ENCODE measurements around the gene SMIM1.

SMIM1 gene, protein sequence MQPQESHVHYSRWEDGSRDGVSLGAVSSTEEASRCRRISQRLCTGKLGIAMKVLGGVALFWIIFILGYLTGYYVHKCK

DNA sequence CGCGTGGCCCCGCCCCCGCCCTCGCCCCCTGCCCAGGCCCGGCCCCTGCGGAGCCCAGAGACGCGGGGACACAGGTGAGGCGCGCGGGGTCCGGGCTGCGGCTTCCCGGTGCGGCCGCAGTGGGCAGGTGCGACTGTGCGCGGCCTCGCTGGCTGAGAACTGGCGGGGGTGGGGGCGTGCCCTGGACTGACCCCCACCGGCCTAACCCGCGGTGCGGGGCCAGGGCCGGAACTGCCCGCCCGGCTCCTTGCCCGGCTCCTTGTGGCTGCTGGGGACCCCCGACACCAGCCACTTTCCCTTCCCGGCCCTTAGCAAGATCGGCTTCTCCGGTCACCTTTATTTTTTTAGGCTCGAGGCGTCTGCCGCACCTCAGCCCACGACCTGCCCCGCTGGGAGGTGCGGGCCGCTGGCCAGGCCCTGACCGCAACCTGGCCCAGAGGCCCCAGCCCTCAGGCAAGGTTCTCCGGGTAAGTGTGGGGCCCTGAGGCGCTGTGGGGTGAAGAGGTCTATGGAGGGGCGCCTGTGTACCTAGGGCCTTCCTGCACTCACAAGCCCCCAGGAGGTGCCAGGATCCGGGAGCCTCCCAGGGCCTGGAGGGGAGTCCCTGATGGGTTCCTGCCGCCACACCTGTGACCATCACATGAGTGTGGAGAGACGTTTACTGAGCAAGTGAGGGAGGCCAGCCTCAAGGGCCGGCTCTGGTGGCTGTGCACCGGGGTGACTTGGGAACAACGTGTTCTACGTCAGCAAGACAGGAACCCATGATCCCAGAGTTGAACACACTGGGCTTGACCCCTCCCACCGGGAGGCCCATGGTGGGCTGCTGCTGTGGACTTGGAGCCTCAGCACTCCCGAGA, at the start of gene SMIM1:
Gene SMIM1 (plus strand): TSS at position 35 of the 857 bp plus-strand sequence. CDS start 2,625 bp downstream, outside the sequence.
- no peak for DNase-seq

DNA sequence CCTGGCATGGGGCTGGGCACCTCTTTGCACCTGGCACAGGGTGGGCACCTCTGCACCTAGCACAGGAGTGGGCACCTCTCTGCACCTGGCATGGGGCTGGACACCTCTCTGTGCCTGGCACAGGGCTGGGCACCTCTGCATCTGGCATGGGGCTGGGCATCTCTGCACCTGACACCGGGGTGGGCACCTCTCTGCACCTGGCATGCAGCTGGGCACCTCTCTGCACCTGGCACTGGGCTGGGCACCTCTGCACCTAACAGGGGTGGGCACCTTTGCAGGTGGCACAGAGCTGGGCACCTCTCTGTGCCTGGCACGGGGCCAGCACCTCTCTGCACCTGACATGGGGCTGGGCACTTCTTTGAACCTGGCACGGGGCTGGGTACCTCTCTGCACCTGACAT, 49.7 kb upstream of the SMIM1 start:
- DNase-seq, result no peak

DNA sequence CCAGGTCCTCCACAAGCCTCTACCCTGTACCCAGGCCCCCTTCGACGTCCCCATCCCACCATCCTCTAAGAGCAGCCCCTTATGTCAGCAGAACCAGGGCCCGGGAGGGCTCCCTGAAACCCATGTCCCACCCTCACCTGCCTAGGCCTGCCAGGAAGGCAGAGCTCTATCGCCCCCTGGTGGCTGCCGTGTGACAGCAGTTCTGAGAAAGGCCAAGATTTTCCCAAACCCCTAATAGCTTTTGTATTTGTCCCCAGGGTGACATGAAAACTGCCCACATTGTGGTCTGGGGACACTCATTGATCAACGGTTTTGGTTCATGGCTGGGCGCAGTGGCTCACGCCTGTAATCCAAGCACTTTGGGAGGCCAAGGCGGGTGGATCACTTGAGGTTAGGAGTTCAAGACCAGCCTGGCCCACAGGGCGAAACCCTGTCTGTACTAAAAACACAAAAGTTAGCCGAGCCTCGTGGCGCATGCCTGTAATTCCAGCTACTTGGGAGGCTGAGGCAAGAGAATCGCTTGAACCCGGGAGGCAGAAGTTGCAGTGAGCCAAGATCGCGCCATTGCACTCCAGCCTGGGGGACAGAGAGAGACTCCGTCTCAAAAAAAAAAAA, 48.0 kb upstream of the SMIM1 start:
- DNase-seq, result peak; percentile 79

DNA sequence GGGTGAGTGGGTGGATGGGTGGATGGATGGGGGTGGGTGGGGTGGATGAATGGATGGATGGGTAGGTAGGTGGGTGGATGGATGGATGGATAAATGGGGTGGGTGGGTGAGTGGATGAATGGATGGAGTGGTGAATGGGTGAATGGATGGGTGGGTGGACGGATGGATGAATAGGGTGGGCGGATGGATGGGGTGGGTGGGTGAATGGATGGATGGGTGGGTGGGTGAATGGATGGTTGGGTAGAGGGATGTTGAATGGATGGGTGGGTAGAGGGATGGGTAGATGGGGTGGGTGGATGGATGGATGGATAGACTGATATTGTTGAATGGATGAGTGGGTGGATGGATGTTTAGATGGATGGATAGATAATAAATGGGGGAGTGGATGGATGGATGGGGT, 47.2 kb upstream of the SMIM1 start:
- no peak for DNase-seq

DNA sequence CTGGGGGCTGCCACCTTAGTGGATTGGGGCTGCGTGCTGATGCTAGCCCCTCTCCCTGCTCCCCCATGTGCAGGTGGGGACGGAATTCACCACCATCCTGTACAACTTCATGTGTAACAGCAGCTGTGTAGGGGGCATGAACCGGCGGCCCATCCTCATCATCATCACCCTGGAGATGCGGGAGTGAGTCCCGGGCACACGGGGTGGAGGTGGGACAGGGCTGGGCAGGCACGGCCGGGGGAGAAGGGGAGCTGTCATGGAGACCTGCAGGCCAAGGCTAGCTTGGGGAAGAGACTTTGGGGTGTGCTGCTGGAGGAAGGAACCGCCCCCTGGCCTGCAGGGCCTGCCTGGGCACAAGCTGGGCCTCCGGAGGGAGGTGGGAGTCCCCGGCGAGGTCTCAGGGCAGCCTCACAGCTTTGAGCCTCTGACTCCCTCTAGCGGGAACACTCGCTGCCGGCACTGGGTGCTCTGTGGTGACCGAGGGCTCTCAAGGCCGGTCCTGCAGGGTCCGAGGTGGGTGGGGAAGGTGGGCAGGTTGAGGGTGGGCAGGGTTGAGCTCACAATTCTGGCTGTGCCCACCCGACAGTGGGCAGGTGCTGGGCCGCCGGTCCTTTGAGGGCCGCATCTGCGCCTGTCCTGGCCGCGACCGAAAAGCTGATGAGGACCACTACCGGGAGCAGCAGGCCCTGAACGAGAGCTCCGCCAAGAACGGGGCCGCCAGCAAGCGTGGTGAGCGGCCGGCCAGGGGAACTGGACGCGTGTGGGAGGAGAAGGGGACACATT, 45.3 kb upstream of the SMIM1 start:
- peak; percentile 70 for DNase-seq

DNA sequence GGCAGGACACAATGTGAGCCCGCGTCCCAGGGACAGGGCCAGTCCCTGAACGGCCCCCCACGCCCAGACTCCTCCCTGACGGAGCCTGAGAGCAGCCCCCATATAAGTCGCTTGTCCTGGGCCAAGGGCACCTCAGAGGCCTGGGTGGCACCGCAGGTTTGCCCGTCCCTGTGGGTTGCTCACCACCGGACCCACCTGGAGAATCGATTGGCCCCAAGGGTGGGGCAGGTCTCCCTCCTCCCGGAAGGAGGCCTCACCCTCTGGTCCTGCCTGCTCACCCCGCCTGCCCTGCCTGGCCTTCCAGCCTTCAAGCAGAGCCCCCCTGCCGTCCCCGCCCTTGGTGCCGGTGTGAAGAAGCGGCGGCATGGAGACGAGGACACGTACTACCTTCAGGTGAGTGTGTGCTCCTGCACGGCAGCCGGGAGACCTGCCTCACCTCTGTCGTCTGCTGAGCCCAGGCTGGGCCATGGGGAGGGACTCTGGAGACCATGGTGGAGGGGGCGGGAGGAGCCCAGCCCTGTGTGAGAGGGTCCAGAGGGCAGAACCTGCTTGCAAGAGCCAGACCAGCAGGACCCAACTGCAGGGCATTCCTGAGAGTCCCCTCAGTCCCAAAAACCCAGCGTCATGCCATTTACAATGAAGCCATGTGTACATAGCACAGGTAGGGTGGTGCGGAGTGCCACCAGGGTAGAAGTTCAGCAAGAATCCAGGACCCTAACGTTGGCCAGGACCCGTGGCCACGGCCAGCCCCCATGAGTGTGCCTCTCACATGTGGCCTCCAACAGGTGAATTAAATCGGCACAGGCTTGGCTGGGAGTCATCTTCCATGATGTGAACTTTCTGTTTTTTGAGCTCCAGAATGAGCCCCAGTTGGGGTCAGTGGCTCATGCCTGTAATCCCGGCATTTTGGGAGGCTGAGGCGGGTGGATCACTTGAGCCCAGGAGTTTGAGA, 44.4 kb upstream of the SMIM1 start:
- no peak for DNase-seq

DNA sequence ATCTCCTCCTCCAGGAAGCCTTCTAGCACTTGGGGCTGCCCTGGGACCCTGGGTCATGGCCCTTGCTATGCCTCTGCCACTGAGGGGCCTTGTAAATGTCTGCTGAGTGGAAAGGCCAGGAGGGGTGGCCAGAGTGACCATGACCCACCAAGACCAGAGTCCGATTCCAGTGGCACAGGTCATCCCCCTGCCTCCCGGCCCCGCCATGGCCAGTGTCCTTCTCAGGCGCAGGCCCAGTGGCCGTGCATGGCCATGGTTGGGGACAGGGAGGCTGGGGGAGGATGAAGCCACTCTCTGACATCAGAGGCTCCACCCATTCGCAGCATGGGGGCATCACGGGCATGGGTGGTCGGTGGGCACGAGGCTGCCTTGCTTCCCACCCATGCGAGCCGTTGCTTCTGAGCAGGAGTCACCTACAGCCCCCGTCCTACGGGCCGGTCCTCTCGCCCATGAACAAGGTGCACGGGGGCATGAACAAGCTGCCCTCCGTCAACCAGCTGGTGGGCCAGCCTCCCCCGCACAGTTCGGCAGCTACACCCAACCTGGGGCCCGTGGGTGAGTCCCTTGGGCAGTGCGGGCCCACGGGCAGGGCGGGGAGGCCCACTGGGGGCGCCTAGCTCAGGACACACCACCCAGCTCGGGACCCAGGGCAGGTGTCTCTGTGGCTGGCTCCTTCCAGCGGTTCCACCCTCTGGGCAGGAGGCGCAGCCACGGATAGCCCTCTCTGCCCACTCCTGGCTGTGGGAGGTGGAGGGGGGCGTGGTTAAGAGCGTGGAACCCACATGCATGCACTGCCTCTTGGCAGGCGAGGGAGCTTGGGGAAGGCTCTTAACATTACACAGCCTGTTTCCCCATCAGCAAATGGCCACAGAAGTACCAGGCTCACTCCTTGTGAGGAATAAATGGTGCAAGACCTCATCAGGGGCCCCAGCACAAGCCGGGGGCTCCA, 42.7 kb upstream of the SMIM1 start:
- DNase-seq, result no peak

DNA sequence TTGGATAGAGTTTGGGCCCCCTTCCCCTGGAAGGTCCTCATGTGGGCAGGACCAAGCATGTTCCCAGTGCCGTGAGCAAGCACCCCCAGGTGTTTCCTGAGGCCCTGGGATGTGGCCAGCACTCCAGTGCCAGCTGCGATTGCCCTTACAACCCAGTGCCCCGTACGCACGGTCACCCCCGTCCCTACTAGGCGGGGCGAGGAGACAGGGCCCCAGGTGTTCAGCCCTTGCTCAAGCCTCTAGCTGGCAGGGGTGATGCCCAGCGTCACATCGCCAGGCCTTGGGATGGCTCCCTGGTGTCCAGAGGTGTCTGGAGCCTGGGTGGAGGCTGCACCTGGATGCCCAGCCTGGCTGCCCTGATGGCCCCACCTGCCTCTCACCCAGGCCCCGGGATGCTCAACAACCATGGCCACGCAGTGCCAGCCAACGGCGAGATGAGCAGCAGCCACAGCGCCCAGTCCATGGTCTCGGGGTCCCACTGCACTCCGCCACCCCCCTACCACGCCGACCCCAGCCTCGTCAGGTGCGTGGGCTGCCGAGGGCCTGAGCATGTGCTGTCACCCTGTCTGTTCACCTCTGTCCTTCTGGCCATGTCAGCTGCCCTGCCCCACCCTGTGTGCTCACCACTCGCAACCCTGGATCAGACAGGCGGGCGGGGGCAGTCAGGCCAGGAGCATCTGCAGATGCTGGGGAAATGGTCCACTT, 41.9 kb upstream of the SMIM1 start:
- no peak for DNase-seq

DNA sequence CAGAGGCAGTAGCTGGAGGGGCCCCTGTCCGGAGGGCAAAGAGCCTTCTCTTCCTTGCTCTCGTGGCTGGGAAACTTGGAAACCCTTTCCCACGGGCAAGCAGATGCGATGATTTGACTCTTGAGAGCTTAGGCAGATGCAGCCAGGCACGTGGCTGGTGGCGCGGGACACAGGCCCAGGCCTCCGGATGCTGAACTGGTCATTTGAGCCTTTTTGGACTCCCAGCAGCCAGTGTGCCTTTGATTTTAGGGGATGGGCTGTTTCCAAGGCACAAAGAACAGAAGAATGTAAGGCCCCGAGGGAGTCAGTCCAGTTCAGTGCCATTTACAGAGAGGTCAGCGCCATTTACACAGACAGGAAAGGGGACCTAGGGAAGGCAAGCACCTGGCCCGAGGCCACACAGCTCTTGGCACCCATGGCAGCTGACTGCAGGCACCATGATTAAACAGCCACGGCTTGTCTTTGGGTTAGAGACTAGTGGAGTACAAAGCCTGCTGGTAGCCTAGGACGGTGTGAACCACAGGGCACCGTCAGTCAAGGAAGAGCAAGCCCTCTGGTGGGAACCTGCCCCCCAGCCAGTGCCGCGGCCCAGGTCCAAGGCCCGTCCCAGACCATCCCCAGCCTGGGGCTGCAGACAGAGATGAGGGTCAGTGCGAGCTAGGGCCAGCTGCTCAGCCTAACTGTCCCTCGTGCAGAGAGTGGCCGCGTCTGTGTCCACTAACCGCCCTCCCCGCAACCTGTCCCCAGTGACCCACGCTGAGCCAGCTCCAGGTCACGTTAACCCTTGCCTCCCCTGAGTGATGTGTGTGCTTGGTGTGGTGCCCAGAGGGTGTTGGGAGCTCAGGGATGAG, 40.7 kb upstream of the SMIM1 start:
- no peak for DNase-seq

DNA sequence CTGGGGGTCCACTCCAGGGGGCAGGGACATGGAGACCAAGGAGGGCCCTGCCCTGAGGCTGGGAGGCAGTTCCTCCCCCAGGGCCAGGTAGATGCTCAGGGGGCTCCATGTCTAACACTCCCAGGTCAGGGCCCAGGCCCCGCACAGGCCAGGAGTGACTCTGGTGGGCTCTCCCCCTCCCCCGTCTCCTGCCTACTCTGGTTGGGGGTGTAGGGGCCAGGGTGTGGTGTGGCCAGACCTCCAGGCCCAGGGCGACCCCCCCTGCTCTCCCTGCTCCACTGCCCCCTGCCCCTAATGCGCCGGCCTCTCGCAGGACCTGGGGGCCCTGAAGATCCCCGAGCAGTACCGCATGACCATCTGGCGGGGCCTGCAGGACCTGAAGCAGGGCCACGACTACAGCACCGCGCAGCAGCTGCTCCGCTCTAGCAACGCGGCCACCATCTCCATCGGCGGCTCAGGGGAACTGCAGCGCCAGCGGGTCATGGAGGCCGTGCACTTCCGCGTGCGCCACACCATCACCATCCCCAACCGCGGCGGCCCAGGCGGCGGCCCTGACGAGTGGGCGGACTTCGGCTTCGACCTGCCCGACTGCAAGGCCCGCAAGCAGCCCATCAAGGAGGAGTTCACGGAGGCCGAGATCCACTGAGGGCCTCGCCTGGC, 40.0 kb upstream of the SMIM1 start:
- no peak for DNase-seq

DNA sequence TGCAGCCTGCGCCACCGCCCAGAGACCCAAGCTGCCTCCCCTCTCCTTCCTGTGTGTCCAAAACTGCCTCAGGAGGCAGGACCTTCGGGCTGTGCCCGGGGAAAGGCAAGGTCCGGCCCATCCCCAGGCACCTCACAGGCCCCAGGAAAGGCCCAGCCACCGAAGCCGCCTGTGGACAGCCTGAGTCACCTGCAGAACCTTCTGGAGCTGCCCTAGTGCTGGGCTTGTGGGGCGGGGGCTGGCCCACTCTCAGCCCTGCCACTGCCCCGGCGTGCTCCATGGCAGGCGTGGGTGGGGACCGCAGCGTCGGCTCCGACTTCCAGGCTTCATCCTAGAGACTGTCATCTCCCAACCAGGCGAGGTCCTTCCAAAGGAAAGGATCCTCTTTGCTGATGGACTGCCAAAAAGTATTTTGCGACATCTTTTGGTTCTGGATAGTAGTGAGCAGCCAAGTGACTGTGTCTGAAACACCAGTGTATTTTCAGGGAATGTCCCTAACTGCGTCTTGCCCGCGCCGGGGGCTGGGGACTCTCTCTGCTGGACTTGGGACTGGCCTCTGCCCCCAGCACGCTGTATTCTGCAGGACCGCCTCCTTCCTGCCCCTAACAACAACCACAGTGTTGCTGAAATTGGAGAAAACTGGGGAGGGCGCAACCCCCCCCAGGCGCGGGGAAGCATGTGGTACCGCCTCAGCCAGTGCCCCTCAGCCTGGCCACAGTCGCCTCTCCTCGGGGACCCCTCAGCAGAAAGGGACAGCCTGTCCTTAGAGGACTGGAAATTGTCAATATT, 39.3 kb upstream of the SMIM1 start:
- DNase-seq, result no peak

DNA sequence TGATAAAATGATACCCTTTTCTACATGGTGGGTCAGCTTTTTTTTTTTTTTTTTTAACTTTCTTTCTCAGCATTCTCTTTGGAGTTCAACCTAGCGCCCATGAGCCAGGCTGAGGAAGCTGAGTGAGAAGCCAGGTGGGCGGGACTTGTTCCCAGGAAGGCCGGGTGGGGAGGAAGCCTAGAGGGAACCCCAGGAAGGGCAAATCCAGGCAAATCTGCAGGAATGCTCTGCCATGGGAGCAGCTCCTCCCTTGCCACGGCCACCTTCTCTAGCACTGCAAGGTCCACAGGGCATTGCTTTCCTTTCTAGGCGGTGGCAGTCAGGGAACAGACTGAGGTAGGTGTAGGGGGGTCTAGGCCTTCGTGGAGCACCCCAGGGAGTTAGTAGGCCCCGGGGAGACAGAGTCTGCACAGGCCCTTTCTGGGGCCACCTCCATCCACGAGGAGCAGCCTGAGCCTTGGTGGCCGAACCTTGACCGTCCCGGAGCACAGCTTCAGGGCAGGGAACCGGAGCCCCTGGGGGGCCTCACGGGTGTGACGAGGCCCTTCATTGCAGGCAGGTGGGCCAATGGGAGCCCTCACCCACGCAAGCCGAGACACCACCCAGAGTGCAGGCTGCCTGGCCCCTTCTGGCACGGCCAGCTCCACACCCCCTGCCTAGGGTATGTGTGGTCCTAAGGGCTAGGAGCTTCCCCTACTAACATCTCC, 38.5 kb upstream of the SMIM1 start:
- DNase-seq, result no peak

DNA sequence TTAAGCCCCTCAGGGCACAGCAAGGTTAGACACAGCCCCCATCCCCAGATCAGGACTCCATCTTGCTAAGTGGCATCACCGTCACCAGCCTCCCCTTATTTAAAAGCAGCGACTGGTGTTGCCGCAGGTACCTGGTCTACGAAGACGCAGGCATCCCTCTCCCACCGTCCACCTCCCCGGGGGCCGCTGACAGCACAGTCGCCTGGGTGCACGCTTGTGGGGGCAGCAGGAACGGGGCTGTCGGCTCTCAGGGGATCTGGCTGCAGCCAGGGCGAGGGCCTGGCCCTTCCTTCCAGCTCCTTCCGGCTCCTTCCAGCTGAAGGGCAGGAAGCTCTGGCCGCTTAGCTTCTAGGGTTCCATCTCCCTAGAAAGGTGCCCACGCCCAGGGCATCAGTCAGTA, 37.9 kb upstream of the SMIM1 start:
- DNase-seq, result no peak

DNA sequence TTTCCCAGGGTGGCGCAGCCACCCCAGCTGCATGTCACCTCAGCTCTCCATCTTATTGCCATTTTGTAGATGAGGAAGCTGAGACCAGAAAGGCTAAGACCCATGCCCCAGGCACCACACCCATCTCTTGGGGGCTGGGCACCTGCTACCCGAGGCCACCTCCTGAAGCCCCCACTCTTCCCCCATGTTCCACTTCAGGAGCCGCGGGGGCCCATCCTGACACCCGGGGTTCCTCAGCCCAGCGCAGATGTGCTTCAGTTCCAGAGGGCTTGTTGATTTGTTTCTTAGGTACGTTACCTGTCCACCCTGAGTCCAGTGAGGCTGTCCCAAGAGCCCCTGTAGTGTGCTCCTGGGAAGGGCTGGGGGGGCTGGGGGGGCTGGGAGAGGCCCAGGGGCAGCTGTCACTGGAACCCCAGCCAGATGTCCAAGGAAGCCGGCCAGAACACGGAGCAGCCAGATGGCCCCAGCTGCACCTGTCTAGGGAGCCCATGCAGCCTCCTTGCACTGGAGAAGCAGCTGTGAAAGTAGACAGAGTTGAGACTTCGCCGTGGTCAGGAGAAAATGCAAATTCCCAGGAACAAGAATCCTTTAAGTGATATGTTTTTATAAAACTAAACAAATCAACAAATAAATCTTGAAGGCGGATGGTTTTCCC, 37.4 kb upstream of the SMIM1 start:
- DNase-seq, result no peak

DNA sequence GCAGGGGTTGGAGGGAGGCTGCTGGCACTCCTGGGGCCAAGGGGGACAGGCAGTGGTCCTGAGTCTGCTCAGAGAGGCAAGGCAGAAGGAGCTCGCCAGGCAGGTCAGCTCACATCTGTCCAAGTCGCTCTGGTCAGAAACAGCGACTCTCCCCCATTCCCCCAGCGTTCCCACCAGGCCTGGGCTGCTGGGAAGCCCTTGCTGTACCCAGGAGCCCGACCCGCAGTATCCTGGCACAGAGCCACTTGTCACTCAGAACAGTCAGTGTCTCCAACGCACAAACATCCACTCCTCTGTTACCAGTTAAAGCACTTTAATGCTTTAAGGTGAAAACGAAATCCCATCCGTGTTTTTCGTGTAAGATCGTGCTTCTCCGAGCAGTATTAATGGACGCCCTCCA, 36.9 kb upstream of the SMIM1 start:
- DNase-seq, result no peak

DNA sequence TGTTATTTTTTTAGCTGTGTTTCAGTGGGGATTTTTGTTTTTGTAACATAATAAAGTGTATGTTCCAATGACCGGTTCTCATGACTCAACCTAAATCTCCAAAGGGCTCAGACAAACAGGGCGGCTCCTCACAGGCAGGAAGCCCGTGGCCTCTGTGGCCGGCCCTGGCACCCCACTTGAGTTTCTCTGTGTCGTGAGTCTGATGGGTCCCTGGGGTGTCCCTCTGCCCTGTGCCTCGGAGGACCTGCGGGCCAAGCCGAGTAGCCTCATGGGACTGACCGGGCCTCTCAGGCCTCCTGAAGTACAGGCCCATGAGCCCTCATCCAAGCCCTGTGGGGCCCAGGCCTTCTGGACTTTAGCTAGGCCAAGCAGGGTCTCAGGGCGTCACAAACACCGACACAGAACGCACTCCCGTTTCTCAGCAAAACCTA, 36.4 kb upstream of the SMIM1 start:
- DNase-seq, result no peak

DNA sequence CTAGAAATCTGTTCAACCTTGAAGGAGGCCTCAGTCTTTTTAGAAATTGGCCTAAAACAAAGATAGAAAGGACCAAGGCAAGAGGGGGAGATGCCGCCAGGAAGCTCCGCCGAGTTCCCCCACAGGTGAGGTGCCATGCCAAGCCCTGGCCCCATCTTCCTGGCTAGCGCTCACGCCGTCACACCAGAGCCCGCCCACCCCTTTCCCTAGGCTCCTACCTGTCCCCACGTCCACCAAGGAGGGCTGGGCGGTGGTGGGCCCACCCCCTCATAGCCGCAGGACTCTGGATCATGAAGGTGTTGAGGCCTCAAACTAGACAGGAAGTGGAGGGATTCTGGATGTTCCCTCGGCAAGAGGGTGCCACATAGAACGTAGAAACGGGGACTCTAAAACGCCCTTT, 35.8 kb upstream of the SMIM1 start:
- DNase-seq, result no peak
